ENCODE results near the gene ZSWIM9.
A peak's percentile ranks its signal among the peaks of the same experiment; 100 is the strongest.

Gene ZSWIM9

GRCh38 chr19:48152551-48152950, 17.9 kb upstream of the ZSWIM9 start:
- H3K9ac ChIP-seq (ENCODE audit: low read depth, low read length), result no peak overlapping the region
- H3K36me3 ChIP-seq (ENCODE audit: insufficient read depth, low read length), result no peaks in the 10 kb centered on the region; the same call in none of the 2 replicates
- H3K4me1 ChIP-seq (ENCODE audit: insufficient read depth, low read length), result no peaks in the 10 kb centered on the region
- H3K9me3 ChIP-seq (ENCODE audit: control insufficient read depth, insufficient read depth, low read length), result no peaks in the 10 kb centered on the region

GRCh38 chr19:48154003-48154402, 16.5 kb upstream of the ZSWIM9 start:
- no peaks in the 10 kb centered on the region; the same call in none of the 2 replicates for H3K36me3 ChIP-seq (ENCODE audit: insufficient read depth, low read length)
- H3K9ac ChIP-seq (ENCODE audit: low read depth, low read length), result no peak overlapping the region
- H3K4me1 ChIP-seq (ENCODE audit: insufficient read depth, low read length), result no peaks in the 10 kb centered on the region
- no peaks in the 10 kb centered on the region for H3K9me3 ChIP-seq (ENCODE audit: control insufficient read depth, insufficient read depth, low read length)

GRCh38 chr19:48158210-48158790, 12.2 kb upstream of the ZSWIM9 start:
- Histone ChIP-seq H3K36me3 (ENCODE audit: insufficient read depth, low read length) (peaks cover 2% of the 10 kb centered on the region), H3K4me1 (ENCODE audit: insufficient read depth, low read length) (no peaks in the 10 kb centered on the region), H3K9ac (ENCODE audit: low read depth, low read length) (no peak overlapping the region), H3K9me3 (ENCODE audit: control insufficient read depth, insufficient read depth, low read length) (no peaks in the 10 kb centered on the region)

GRCh38 chr19:48168689-48169088, 1.8 kb upstream of the ZSWIM9 start:
- H3K4me1 ChIP-seq (ENCODE audit: insufficient read depth, low read length), result no peaks in the 10 kb centered on the region; the same call in 1 of the 2 replicates
- H3K36me3 ChIP-seq (ENCODE audit: insufficient read depth, low read length), result peaks cover 3% of the 10 kb centered on the region; the same call in 1 of the 2 replicates
- H3K9me3 ChIP-seq (ENCODE audit: control insufficient read depth, insufficient read depth, low read length), result no peaks in the 10 kb centered on the region
- H3K9ac ChIP-seq (ENCODE audit: low read depth, low read length), result no peak overlapping the region

GRCh38 chr19:48169578-48169938, 922 bp upstream of the ZSWIM9 start:
- Histone ChIP-seq H3K9ac (ENCODE audit: low read depth, low read length) (peak overlapping the region; percentile 97; the same call in 1 of the 2 replicates), H3K4me1 (ENCODE audit: insufficient read depth, low read length) (no peaks in the 10 kb centered on the region; the same call in 1 of the 2 replicates), H3K36me3 (ENCODE audit: insufficient read depth, low read length) (peaks cover 6% of the 10 kb centered on the region; the same call in 1 of the 2 replicates), H3K9me3 (ENCODE audit: control insufficient read depth, insufficient read depth, low read length) (no peaks in the 10 kb centered on the region)

GRCh38 chr19:48170817-48171347, 402 bp downstream of the ZSWIM9 start:
- Histone ChIP-seq H3K4me1 (ENCODE audit: insufficient read depth, low read length) (no peaks in the 10 kb centered on the region; the same call in 1 of the 2 replicates), H3K9ac (ENCODE audit: low read depth, low read length) (peak overlapping the region; percentile 97), H3K9me3 (ENCODE audit: control insufficient read depth, insufficient read depth, low read length) (no peaks in the 10 kb centered on the region), H3K36me3 (ENCODE audit: insufficient read depth, low read length) (peaks cover 6% of the 10 kb centered on the region; the same call in 1 of the 2 replicates)

GRCh38 chr19:48171710-48172109, 1.2 kb downstream of the ZSWIM9 start:
- peaks cover 6% of the 10 kb centered on the region; the same call in 1 of the 2 replicates for H3K36me3 ChIP-seq (ENCODE audit: insufficient read depth, low read length)
- H3K9ac ChIP-seq (ENCODE audit: low read depth, low read length), result no peak overlapping the region

GRCh38 chr19:48174445-48175030, 4.1 kb downstream of the ZSWIM9 start:
- no peaks in the 10 kb centered on the region; the same call in 1 of the 2 replicates for H3K9me3 ChIP-seq (ENCODE audit: control insufficient read depth, insufficient read depth, low read length)
- H3K4me1 ChIP-seq (ENCODE audit: insufficient read depth, low read length), result no peaks in the 10 kb centered on the region
- no peak overlapping the region for H3K9ac ChIP-seq (ENCODE audit: low read depth, low read length)
- H3K36me3 ChIP-seq (ENCODE audit: insufficient read depth, low read length), result peaks cover 6% of the 10 kb centered on the region; the same call in 1 of the 2 replicates

More at GRCh38 chr19:48171710-48172109, 1.2 kb downstream of the ZSWIM9 start:
- Histone ChIP-seq H3K9me3 (ENCODE audit: control insufficient read depth, insufficient read depth, low read length) (no peaks in the 10 kb centered on the region), H3K4me1 (ENCODE audit: insufficient read depth, low read length) (no peaks in the 10 kb centered on the region; the same call in 1 of the 2 replicates)

GRCh38 chr19:48175578-48175977, 5.1 kb downstream of the ZSWIM9 start:
- Histone ChIP-seq H3K4me1 (ENCODE audit: insufficient read depth, low read length) (no peaks in the 10 kb centered on the region), H3K36me3 (ENCODE audit: insufficient read depth, low read length) (peaks cover 6% of the 10 kb centered on the region; the same call in 1 of the 2 replicates), H3K9ac (ENCODE audit: low read depth, low read length) (no peak overlapping the region), H3K9me3 (ENCODE audit: control insufficient read depth, insufficient read depth, low read length) (no peaks in the 10 kb centered on the region; the same call in none of the 2 replicates)

GRCh38 chr19:48176226-48176625, 5.7 kb downstream of the ZSWIM9 start:
- Histone ChIP-seq H3K36me3 (ENCODE audit: insufficient read depth, low read length) (peaks cover 6% of the 10 kb centered on the region; the same call in 1 of the 2 replicates), H3K9me3 (ENCODE audit: control insufficient read depth, insufficient read depth, low read length) (peaks cover 4% of the 10 kb centered on the region), H3K9ac (ENCODE audit: low read depth, low read length) (no peak overlapping the region), H3K4me1 (ENCODE audit: insufficient read depth, low read length) (no peaks in the 10 kb centered on the region)

GRCh38 chr19:48181505-48181904, 11.0 kb downstream of the ZSWIM9 start:
- Histone ChIP-seq H3K9me3 (ENCODE audit: control insufficient read depth, insufficient read depth, low read length) (peaks cover 11% of the 10 kb centered on the region), H3K9ac (ENCODE audit: low read depth, low read length) (no peak overlapping the region), H3K36me3 (ENCODE audit: insufficient read depth, low read length) (no peaks in the 10 kb centered on the region; the same call in 1 of the 2 replicates)

GRCh38 chr19:48182434-48182833, 12.0 kb downstream of the ZSWIM9 start:
- Histone ChIP-seq H3K36me3 (ENCODE audit: insufficient read depth, low read length) (no peaks in the 10 kb centered on the region; the same call in 1 of the 2 replicates), H3K9ac (ENCODE audit: low read depth, low read length) (no peak overlapping the region), H3K4me1 (ENCODE audit: insufficient read depth, low read length) (no peaks in the 10 kb centered on the region), H3K9me3 (ENCODE audit: control insufficient read depth, insufficient read depth, low read length) (peaks cover 11% of the 10 kb centered on the region)

More at GRCh38 chr19:48181505-48181904, 11.0 kb downstream of the ZSWIM9 start:
- no peaks in the 10 kb centered on the region for H3K4me1 ChIP-seq (ENCODE audit: insufficient read depth, low read length)

GRCh38 chr19:48183356-48183755, 12.9 kb downstream of the ZSWIM9 start:
- H3K4me1 ChIP-seq (ENCODE audit: insufficient read depth, low read length), result no peaks in the 10 kb centered on the region
- H3K9me3 ChIP-seq (ENCODE audit: control insufficient read depth, insufficient read depth, low read length), result peaks cover 11% of the 10 kb centered on the region
- H3K36me3 ChIP-seq (ENCODE audit: insufficient read depth, low read length), result no peaks in the 10 kb centered on the region; the same call in 1 of the 2 replicates
- no peak overlapping the region for H3K9ac ChIP-seq (ENCODE audit: low read depth, low read length)

- Histone ChIP-seq H3K9me3 (ENCODE audit: control insufficient read depth, insufficient read depth, low read length) (peaks cover 9% of the 10 kb centered on the region), H3K9ac (ENCODE audit: low read depth, low read length) (no peak overlapping the region), H3K4me1 (ENCODE audit: insufficient read depth, low read length) (peaks cover 4% of the 10 kb centered on the region; the same call in 1 of the 2 replicates), H3K36me3 (ENCODE audit: insufficient read depth, low read length) (no peaks in the 10 kb centered on the region; the same call in 1 of the 2 replicates)
These were observed 15.5 kb downstream of the ZSWIM9 start for GRCh38 chr19:48186015-48186414.
